GM19372 (cell line): ENCODE measurements around the gene GET4.

Source experiments
- ATAC-seq: cut with Tn5 transposase; IDR thresholded peaks from one replicate; pipeline ENCODE4 v1.9.1; 2021; ENCODE audit warnings: mild to moderate bottlenecking, low read depth, moderate library complexity; ENCODE audit not compliant: unreplicated experiment

GET4 gene

DNA sequence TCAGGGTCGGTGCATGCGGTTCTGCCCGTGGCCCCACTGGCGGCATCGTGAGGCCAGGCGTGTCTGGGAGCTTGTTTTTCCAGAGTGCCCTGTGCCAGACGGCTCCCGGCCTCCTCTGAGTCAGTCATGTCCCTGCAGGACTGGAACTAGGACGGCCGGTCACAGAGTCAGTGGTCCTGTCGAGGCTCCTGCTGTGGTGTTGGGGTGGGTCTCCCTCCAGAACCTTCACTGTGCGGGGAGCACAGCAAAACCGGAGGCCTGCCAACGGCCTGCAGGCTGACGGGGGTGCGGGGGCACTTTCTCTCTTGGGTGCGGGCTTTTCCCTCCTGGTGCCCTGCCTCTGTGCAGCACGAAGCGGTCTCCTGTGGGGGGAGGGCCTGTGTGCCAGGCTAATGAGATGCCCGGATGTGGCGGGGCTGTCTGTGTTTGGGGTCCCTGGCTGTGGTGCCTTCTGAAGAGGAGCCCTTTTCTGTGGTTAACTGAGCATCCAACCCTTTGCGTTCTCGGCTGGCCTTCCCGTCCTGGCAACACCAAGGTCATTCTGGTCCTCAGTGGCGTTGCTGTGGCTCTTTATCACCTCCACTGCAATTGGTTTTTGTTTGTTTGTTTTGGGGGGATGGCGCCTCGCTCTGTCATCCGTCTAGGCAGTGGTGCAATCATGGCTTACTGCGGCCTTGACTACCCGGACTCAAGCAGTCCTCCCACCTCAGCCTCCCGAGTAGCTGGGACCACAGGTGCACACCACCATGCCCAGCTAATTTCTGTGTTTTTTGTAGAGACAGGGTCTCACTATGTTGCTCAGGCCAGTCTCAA lies 8.0 kb downstream of the GET4 start:
- no peak for ATAC-seq

DNA sequence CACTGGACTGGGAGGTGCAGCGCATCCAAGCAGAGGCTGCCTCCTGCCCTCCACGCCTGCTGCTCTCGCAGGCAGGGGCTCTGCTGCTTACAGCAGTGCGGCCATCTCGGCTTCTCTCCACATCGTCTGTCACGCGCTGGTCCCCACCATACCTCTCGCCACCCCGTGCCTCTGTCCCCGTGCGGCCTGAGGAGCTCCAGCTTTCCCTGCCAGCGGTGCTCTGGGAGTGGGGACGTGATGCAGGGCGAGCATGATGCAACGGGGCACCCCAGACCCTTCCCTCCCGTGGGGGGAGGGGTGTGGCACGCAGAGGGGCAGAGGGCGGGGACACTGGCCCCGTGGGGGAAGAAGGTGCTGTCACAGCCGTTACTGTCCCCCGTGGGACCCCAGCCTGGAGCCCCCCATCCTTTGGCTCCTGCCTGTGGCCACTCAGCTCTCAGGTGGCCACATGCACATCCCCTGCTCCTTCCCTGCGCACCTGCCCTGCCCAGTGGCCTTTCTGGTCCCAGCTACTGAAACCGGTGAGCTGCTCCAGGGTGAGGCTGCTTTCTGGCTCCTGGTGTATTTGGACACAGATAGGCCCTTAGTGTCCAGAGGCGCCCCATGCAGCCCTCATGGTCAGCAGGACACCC lies 9.0 kb downstream of the GET4 start:
- ATAC-seq = no peak

DNA sequence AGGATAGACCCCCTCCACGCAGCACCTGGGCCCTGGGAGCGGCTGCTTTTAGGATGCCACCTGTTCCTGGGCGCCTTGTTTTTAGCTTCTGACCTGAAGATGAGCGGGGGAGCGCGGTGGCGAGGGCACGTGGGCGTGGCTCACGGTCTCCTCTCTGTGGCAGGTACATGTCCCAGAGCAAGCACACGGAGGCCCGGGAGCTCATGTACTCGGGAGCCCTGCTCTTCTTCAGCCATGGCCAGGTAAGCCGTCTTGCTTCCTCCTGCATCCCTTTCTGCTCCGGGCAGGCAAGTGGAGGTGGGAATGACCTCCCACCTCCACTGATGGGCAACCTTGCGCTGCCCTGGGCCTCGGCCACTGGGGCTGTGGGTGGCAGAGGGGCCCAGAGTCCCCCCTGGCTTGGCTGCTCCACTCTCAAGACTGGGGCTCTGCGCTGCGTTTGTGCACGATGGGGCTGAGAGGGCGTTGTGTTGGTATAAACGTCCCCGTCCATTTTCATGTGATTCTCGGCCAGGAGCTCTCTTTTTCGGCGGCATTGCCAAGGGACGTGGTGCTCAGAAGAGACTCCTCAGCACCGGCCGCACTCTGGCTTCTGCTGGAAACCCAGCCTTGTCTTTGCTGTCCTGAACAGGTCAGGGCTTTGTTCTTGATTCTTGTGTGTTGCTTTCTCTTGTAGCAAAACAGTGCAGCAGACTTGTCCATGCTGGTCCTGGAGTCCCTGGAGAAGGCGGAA lies 9.7 kb downstream of the GET4 start:
- ATAC-seq = no peak

DNA sequence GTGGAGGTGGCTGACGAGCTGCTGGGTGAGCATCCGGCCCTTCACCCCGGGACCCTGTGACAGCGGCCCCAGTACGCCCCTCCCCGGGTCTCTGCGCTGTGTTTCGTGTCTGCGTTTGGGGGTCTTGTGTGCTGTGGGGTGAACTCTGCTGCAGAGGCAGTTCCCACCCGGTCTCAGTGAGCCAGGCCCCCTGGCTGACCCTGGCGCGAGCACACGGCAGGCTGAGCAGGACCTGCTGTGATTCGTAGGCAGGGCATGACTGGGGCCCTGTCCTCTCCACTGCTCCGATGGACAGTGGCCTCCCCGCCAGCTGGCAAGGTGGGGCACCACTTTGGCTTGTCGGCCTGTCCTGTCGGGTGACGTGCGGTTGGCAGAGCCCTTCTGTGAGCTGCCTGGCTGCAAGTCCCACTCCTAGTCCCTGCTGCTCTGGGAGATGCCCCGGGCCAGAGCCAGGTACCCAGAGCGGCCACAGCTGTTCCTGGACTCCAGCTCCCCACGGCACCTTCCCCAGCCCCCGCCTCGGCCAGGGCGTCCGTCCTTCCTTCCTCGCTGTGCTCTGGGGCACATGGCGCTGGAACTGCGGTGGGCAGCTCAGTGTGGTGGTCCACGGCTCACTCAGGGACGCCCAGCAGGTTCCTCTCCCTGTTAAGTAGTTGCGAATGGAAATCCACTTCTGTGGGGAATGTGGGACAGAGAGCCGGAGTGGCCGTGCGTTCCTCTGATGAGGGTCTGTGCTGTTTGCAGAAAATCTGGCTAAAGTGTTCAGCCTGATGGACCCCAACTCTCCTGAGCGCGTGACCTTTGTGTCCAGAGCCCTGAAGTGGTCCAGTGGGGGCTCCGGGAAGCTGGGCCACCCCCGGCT lies 10.5 kb downstream of the GET4 start:
- ATAC-seq = no peak

DNA sequence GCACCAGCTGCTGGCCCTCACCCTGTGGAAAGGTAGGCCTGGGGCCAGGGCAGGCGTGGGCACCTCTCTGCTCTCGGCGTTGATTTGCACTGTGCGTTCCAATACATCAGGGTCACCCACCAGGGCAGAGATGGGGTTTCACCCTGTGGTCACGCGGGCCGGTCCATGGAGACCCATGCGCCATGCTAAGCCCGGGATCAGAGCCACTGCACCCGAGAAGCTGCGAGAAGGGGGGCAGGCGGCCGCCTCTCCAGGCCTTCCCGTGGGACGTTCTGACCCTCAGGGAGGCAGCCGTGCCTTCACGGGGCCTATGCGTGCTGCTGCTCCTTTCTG lies 11.1 kb downstream of the GET4 start:
- no peak for ATAC-seq

DNA sequence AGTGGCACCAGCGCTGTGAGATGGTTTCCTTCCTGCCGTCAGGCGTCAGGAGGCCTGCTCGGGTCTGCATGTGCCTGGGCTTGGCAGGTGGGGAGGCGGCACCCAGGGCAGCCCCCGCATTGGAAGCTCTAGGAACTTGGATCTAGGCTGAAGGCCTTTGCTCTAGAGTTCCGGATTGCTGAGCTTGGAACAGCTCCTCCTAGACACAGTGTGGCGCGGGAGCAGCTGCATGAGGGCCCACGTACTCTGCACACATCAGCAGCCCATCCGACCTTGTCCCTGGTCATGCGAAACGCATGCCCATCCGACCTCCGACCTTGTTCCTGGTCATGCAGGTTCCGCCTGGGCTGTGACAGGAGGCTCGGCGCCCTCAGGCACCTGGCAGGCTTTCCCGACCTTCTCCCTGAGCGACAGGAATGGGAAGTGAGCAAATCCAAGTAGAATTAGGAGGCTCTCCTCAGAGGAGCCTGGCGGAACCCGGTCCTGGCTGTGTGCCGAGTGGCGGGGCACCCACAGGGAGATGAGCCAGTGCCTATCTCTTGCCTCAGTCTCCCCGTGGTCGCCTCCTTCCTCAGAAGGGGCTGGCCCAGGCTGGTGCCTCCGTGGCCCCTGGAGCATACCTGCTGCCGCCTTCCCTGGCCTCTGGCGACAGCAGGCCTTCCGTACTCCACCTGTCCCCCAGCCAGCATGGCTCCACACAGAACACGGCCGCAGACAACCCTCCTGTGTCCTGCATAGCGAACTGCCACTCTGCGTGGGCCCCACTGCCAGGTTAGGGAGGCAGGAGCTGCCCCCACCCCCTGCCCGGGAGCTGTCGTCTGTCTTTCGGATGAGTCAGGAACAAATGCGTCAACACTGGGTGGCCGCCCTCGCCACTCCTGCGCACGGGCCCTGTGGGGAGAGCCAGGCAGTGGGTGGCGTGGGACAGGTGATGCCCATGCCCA lies 12.0 kb downstream of the GET4 start:
- ATAC-seq = no peak

DNA sequence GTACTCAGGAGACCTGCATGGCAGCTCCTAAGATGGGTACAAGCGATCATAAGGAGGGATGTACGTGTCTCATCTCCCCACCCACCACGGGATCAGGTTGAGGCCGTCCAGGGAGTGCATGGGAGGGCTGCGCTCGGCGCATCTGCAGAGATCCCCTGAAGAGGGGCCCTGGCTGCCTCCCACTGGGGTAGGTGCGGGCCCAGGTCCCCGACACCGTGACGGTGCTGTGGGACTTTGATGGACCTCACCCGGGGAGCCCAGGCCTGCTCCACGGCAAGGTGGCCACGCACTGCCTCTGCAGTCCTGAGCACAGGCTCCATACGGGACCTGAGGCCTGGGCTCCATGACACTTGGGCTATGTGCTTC lies 12.7 kb downstream of the GET4 start:
- ATAC-seq = no peak

DNA sequence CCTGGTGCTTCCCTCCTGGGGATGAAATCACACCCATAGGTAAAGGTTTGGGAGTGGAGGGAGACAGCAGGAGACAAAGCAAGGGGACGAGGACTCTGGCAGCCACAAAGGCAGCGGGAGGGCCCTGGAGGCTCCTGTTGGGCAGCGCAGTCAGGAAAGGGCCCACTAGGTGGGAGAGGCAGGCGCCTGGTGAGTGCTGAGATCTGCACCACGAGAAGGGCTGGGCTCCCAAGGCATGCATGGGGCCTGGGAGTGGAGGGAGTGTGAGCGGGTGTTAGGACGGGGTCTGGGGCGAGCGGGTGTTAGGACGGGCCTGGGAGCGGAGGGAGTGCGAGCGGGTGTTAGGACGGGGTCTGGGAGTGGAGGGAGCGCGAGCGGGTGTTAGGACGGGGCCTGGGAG lies 13.0 kb downstream of the GET4 start:
- ATAC-seq = no peak

DNA sequence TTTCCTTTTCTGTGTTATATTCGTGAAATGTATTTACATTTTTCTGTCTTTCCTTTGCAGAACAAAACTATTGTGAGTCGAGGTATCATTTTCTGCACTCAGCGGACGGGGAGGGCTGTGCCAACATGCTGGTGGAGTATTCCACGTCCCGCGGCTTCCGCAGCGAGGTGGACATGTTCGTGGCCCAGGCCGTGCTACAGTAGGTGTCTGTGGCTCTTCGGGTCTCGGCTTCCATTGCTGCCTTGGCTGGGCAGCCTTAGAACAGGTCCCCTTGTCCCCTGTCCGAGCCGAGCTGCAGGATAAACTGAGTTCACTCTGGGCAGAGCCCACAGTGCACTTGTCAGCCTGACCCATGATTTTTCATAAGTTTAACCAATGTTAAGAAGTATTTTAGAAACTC lies 14.5 kb downstream of the GET4 start:
- no peak for ATAC-seq

DNA sequence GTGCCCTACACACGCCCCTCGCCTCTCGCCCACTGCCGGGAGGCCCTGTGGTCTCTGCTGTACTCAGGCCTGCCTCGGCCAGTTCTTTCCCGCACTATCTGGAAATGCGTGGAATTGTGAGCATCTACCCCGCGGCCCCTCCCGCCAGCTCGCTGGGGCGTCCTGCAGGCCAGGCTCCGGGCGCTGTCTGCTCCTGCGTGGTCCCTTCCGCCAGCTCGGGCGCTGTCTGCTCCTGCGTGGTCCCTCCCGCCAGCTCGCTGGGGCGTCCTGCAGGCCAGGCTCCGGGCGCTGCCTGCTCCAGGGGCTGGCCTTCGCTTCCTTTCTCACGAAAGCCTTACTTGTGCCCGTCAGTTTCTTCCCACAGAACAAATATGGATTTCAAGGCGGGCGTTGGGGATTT lies 14.9 kb downstream of the GET4 start:
- ATAC-seq = no peak

DNA sequence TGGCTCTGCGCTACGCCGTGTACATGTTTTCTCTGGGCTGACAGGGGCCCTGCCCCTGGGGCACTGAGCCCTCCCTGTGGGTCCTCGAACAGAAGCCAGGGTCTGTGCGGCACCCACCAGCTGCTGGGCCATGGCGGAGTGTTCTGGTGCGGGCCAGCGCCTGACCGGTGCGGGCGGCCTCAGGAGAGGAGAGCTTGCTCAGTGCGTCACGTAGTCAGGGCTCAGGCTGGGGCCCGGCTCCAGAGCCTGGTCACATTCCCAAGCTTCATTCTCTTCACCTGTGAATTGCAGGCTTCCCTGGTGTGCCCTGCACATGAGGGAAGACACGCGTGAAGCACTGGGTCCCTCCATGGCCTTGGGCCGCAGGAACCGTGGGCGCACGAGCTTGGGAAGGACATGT lies 15.5 kb downstream of the GET4 start:
- no peak for ATAC-seq

DNA sequence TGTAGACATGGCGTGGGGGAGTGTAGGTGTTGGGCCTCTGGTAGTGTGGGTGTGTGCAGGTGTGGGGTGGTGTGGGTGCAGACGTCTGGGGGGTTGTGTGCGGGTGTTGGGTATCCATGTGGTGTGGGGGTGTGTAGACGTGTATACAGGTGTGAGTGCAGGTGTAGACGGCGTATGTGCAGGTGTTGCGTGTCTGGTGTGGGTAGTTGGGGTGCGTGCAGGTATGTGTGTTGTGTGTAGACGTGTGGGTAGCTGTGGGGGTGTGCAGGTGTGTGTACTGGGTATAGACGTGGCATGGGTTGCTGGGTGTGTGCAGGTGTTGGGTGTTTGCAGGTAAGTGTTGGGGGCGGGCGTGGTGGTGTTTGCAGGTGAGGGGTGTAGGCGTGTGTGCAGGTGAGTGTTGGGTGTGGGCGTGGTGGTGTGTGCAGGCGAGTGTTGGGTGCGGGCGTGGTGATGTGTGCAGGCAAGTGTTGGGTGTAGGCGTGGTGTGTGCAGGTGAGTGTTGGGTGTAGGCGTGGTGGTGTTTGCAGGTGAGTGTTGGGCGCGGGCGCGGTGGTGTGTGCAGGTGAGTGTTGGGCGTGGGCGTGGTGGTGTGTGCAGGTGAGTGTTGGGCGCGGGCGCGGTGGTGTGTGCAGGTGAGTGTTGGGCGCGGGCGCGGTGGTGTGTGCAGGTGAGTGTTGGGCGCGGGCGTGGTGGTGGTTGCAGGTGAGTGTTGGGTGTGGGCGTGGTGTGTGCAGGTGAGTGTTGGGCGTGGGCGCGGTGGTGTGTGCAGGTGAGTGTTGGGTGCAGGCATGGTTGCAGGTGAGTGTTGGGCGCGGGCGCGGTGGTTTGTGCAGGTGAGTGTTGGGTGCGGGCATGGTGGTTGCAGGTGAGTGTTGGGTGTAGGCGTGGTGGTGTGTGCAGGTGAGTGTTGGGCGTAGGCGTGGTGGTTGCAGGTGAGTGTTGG lies 16.6 kb downstream of the GET4 start:
- no peak for ATAC-seq

DNA sequence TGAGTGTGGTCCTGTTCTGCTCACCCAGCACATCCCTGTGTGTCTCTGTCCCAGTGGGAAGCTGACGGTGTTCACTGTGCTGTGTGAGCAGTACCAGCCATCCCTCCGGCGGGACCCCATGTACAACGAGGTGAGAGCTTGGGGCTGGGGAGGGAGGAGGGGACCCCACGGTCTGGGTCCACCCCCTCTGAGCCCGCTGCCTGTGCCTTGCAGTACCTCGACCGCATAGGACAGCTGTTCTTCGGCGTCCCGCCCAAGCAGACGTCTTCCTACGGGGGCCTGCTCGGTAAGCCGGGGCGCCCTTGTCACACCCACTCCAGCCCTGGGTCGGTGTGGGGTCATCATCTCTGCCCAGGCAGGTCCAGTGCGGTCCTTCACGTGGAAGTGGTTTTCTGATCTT lies 17.3 kb downstream of the GET4 start:
- no peak for ATAC-seq

DNA sequence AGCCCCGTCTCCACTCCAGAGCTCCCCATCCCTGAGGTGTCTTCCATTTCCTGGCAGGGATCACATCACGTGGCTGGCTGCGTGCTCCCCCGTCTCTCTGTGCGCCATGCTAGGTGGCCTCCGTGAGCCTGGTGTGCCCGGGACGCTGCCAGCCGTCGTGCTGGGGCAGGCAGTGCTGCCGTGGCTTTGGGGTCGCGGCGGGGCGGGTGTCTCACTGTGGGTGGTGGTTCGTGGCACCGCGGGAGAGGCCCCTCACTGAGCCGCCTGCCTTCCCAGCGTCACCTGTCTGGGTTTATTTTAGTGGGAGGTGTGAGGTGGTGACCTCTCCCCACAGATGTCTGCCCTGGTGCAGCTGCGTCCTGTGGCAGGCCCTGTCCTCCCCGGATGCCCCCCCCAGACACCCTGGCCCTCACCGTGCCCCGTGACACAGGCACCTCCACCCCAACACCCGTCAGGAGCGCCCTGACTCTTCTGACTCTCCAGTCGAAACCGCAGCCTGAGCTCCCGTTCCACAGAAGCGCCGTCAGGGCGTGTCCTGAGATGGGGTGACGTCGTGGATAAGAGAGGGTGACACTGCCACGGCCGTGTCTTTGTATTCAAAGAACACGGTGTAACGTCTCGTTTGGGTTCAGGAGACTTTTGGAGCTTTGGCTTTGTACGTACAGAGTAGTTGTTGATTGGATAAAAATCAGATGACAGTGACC lies 18.0 kb downstream of the GET4 start:
- no peak for ATAC-seq

DNA sequence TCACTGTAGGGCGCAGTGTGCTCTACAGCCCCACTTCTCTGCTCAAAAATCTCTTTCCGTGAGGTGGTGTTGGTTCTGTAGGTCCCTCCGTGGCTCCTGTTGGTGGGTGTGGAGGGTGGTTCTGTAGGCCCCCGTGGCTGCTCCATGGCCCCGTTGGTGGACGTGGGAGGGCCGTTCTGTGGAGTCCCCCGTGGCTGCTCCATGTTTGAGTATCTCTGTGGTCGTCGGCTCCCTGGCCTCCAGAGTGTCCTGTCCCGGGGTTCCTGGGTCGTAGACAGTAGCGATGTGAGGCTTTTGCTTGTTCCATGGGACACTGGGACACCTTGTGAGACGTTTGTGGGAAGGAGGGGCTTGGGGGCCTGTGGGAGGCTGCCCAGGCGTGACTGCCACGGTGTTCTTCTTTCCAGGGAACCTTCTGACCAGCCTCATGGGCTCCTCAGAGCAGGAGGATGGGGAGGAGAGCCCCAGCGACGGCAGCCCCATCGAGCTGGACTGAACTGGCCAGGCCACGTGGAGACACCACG lies 18.6 kb downstream of the GET4 start:
- no peak for ATAC-seq

DNA sequence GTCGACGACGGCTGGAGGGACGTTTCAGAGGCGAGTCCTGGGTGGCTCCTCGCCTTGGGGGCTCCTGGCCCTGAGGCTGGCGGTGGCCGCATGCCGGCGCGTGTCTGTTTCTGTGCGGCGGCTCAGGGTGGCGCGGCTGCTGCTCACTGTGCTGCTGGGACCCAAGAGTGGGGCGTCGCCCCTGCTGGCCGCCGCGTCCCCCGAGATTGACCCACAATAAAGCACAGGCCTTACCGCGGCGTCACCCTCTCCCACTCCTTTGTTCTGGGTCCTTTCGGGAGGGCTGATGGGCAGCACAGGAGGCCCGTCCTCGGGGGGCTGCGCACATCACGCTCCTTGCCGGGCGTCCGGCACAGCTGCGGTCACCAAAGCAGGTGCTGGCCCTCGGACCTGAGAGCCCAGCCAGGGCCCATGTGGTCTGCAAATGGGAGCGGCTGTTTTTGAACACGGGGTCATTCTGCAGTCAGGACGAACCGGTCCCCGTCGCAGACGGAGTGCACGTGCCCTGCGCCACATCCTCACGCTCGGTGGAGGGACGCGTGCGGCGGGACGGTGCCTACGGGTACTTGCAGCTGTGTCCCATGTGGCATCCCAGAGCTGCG lies 19.2 kb downstream of the GET4 start:
- no peak for ATAC-seq

DNA sequence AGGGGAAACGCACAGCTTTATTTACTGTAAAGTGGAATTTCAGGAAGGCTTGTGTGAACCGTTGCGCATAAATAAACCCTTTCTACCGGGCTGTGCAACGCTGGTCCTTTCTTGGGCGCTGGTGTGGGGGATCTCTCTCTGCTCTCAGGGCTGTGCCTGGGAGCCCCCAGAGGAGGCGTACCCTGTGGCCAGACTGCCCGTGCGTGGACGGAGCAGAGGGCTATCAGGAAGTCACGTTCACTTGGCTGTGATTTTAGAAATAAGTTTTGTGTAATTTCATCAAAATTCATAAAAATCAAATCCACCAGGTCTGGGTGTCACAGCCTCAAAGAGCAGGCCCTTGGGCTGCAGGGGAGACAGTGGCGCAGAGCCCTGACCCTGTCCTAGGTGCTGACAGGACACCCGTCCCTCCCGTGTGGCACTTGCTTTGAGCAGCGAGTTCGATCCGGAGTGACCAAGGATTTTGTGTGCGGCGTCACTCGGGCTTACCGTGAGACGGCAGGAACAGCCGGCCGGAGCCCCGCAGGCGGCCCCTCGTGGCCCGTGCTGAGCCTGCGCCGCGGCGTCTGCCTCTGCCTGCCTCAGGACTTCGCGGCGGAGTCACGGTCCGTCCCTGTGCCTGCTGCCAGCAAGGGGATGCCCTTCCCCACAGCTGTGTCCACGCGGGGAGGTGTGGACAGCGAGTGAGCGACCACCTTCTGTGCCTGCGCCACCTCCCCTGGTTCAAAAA lies 20.2 kb downstream of the GET4 start:
- no peak for ATAC-seq
